Stimulated activated CD4-positive, alpha-beta T cell treated with anti-CD3 and anti-CD28 coated beads, TNF-alpha, amount 100 ng/mL, for 48 hours (primary cell): ENCODE data around the gene RIT2.
"Not testable (repeated sequence)": the region's sequence is repeated elsewhere in the genome, so short reads cannot be mapped to it uniquely, and the experiment has no call there.

Experiments used
- DNase-seq, 3 donors: peaks; one replicate each; pipeline ENCODE4 v3.0.0-alpha.2; 2020; ENCODE audit warnings: low read depth in 3 of 3

The RIT2 gene

GRCh38 chr18:42760290-42760689 lies 355.2 kb downstream of the RIT2 start:
- DNase-seq, result no peak

GRCh38 chr18:42758852-42759251 lies 356.6 kb downstream of the RIT2 start:
- no peak for DNase-seq

GRCh38 chr18:42756214-42756613 lies 359.3 kb downstream of the RIT2 start:
- no peak for DNase-seq

DNA sequence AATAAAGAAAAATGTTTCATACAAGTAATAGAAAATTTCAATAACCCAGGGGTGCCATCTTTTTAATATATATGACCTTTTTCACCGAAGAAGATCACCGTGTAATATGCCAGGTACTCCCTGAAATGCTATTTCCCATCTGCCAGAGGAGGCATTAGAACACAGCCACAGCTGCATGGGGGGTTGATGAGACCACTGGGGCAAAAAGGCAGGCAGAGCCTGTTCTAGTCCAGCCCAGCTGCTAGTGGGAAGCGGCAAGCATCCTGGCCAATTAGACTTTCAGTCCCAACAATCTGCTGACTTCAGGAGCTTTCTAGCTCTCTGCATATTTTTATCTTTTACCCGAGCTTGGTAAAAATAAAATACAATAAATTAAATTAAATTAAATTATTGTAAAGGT lies 362.6 kb downstream of the RIT2 start:
- DNase-seq, result no peak

GRCh38 chr18:42746794-42747193 lies 368.7 kb downstream of the RIT2 start:
- no peak for DNase-seq

DNA sequence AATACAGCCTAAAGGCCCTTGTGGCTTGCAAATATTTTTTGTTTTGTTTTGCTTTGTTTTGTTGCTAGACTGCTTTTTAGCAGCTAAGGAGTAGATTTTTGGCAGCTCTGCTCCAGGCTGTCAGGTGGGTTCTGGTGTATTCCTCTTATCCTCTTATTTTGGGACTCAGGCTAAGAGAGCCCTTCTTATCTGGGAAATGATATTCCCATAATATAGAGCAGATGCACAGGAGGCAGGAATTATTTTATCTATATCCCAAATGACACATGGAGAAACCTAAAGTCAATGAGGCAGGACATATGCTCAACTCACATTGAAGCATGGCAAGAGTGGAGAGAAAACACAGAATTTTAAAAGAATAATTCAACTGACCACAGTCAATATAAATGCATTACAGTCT lies 369.6 kb downstream of the RIT2 start:
- no peak for DNase-seq

DNA sequence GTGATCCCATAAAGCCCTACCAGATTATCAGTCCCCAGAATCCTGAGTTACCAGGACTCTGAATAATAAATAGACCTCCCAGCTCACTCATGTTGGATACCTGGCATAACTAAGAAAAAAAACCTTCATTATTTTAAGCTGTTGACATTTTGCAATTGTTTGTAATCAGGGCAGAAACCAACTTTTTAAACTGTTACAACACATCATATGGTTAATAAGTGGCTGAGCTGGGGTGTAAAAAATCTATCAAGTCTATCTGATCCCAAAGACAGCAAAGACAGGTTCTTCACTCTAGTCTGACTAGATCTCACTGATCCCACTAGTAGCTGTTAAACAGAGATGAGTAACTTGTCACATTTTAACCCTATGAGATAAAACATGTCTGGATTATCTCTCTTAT lies 370.3 kb downstream of the RIT2 start:
- no peak for DNase-seq

DNA sequence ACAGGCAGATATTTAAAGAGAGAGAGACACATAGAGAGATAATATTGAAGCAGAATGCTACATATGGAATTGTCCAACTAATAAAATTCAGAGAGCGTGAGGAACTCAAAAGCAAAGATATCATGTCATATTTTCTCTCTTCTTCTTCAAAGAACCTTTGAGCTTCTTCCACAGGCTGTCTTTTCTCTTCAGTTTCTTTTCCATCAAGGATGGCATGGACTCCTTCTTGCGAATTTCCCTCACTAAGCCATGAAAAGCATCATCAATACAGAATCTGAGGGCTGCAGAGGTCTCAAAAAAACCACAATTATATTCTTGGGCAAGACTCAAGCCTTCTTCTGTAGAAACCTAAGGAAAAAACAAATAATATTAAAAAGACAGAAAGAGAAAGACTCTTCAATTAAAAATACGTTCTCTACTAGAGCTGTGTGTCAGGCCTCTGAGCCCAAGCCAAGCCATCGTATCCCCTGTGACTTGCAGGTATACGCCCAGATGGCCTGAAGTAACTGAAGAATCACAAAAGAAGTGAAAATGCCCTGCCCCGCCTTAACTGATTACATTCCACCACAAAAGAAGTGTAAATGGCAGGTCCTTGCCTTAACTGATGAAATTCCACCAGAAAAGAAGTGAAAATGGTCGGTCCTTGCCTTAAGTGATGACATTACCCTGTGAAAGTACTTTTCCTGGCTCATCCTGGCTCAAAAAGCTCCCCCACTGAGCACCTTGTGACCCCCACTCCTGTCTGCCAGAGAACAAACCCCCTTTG lies 371.9 kb downstream of the RIT2 start:
- no peak for DNase-seq

DNA sequence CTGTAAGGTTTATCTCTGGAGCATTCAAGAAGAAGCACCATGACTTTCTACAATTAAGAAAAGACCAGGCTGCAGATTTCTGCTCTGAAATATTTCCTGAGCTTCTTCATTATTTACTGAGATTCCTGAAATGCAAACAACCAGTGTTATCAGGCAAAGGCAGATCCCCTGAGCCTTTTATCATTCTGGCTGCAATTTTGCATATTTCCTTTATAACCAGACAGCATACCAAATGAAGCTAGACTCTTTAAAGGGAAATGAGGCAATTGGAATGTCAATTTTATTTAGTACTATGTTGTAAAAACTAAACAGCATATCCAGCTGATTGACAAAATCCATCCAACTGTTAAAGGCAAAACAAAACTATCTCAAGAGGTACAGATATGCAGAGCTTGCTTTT lies 372.5 kb downstream of the RIT2 start:
- DNase-seq, result no peak

GRCh38 chr18:42742474-42742873 lies 373.0 kb downstream of the RIT2 start:
- no peak for DNase-seq

GRCh38 chr18:42741805-42742347 lies 373.6 kb downstream of the RIT2 start:
- DNase-seq, result not testable (repeated sequence)

DNA sequence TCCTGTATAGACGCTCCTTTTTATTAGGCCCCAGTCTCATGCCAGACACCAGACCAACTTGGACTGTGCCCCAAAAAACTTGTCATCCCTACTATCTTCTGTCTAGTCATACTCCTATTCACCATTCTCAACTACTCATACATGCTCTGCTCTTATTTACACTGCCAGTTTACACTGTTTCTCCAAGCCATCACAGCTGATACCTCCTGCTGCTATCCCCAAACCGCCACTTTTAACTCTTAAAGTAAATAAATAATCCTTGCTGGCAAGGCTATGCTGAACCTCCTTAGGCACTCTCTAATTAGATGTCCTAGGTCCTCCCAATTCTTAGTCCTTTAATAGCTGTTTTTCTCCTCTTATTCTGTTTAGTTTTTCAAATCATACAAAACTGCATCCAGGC lies 374.2 kb downstream of the RIT2 start:
- DNase-seq, result not testable (repeated sequence)

DNA sequence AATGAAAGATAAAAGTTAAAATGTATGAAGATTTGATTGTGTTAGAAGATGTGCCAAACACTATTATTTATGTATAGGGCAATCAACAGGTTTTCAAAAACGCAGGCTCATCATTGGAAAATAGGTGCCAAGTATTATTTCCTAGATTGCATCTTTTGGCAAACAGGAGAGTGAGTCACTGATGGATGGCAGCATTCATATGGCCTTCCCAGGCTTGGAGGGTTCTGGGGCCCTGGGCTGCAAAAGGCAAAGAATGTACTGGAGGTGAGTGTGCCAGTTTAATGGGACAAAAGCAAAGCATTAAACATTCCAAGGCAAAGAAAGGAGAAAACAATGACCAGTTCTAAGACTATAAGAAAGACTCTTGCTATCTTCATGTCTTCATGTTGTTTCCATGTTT lies 379.4 kb downstream of the RIT2 start:
- DNase-seq, result no peak

DNA sequence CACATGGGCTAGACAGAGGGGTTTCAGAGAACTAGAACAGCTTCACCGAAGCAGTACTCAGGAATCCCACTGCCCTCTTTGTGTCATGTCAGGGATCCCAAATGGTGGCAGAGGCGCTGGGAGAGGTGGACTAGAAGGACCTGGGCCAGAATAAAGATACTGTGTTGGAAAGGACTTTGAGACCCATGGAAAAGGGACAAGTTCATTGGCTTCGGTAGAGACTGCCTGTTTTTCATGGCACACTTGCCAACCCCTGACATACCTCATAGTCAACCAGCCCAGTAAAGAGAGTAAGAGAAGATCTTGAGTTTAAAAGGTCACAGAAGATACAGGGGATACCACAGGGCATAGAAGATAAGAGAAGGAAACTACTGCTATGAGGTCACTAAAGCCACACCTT lies 381.0 kb downstream of the RIT2 start:
- no peak for DNase-seq

GRCh38 chr18:42730272-42730671 lies 385.2 kb downstream of the RIT2 start:
- no peak for DNase-seq

DNA sequence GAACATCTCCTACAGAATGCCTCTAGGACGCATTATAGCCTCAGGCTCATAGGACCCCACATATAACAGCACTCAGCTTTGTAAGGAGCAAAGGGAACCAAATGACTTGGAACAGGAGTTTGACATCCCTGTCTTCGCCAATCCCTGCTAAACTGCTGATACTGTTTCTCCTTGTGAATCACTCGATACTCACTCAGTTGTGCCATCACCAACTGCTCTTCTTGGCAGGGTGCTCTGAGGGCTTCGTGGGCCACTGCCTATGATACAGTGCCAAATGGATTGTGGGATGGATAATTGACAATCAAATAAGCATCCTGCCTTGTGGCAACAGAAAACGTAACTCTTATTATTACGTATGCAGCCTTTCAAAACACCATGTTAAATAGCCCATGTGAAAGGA lies 396.3 kb downstream of the RIT2 start:
- DNase-seq, result no peak

- DNase-seq, result no peak
Measured at GRCh38 chr18:42712065-42712464, 403.4 kb downstream of the RIT2 start.

DNA sequence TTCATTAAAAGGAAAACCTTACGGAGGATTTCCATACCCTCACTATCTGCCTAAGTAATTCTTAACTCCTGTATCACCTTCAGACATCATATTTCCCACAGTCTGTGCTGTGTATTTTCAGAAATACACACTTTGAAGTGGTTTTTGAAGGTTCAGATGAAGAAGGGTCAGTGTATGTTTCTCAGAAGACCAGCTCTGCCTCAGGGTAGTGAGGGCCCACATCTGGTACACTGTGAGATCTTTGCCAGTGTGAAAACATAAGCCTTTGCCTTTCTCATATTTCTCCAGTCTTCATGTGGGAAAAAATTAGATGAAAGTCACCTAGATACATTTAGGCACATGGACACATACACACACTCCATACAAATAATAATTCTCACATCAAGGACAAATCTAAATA lies 408.4 kb downstream of the RIT2 start:
- no peak for DNase-seq

- DNase-seq, result no peak
Measured at GRCh38 chr18:42706618-42707017, 408.9 kb downstream of the RIT2 start.

DNA sequence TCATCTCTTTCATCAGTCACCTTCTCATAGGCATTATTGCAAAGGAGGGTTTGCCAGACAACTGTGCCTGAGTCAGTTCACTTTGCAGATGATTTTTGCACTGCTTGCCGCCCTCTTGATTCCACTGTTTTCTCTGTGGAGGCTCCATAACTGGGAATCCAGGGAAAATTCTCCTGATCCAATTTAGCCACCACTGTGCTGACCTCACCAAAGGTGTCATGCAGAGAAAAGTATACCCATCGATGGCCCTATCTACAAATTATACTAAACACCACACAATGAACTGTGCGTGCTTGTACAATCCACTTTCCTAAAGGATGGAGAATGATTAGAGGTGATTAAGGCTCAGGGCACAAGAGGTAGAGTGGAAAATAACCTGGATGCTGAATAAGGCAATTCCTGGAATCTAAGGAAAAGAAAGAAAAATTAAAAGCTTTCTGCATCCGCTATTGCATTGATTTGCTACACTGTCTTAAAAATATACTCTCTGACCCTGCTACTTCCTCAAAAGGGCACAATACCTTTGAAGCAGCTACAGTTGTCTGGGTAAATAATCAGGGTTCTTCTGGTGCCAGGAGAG lies 409.4 kb downstream of the RIT2 start:
- DNase-seq, result no peak
